PC-9 (cell line): ENCODE results near the gene SLC26A4. TPM values are rescaled to one million over a fixed set of nuclear protein-coding genes. Genes with fewer than 3 reads are reported as not detected.
A peak's percentile ranks its signal among the peaks of the same experiment; 100 is the strongest.

Experiments used
- BruUV-seq: library from RNA; stranded (reverse); fragments of 400-500 nt; replicated peaks from 2 replicates; lab custom pipeline; 2021; lab: Mats Ljungman, UMichigan
- CTCF ChIA-PET: fragments of 300-600 bp; sonication (Branson Sonifier 250); formaldehyde crosslinking; loops from one replicate; lab custom pipeline; 2022; ENCODE audit warnings: antibody characterized with exemption; lab: Charles Lee
- POLR2A ChIA-PET: fragments of 300-600 bp; sonication (Branson Sonifier 250); formaldehyde crosslinking; loops from one replicate; lab custom pipeline; 2022; ENCODE audit warnings: antibody characterized with exemption; ENCODE audit not compliant: unreplicated experiment; lab: Charles Lee
- DNase-seq, 2 experiments: peaks; one replicate each; pipeline versions ENCODE4 v3.0.0 to v3.0.0-alpha.2; 2015 to 2022; ENCODE audit warnings: mixed read lengths in 1 of 2
- H2AFZ ChIP-seq: fragments of 200-600 bp; sonication (generic); 2 replicates; pipeline ENCODE4 v1.8.1; 2017; ENCODE audit warnings: antibody characterized with exemption
- H3F3A ChIP-seq: fragments of 200-600 bp; sonication (generic); 2 replicates; pipeline ENCODE4 v1.8.1; 2017; ENCODE audit warnings: antibody characterized with exemption, mild to moderate bottlenecking, low read depth; ENCODE audit not compliant: insufficient read depth
- H3K27ac ChIP-seq: fragments of 200-600 bp; sonication (generic); 2 replicates; pipeline ENCODE4 v1.6.1; 2016; ENCODE audit warnings: mixed run types
- H3K27me3 ChIP-seq: fragments of 200-600 bp; sonication (generic); 2 replicates; pipeline ENCODE4 v1.6.1; 2016; ENCODE audit warnings: low read depth, mixed run types; ENCODE audit not compliant: insufficient read depth
- H3K36me3 ChIP-seq: fragments of 200-600 bp; sonication (generic); 2 replicates; pipeline ENCODE4 v1.6.1; 2016; ENCODE audit warnings: low read depth, mixed run types
- H3K4me1 ChIP-seq: fragments of 200-600 bp; sonication (generic); replicated peaks from 2 replicates; pipeline ENCODE4 v1.6.1; 2016; ENCODE audit warnings: mixed run types; ENCODE audit not compliant: insufficient read depth
- H3K4me2 ChIP-seq: fragments of 200-600 bp; sonication (generic); 2 replicates; pipeline ENCODE4 v1.6.1; 2017; ENCODE audit warnings: mixed run types
- H3K4me3 ChIP-seq: fragments of 200-600 bp; sonication (generic); 2 replicates; pipeline ENCODE4 v1.6.1; 2016; ENCODE audit warnings: mixed run types
- H3K79me2 ChIP-seq: fragments of 200-600 bp; sonication (generic); 2 replicates; pipeline ENCODE4 v1.6.1; 2017; ENCODE audit warnings: low read depth, mixed run types
- H3K9me2 ChIP-seq: fragments of 200-600 bp; sonication (generic); 2 replicates; pipeline ENCODE4 v1.8.1; 2017; ENCODE audit warnings: mild to moderate bottlenecking; ENCODE audit not compliant: insufficient read depth
- H3K9me3 ChIP-seq: fragments of 200-600 bp; sonication (generic); 2 replicates; pipeline ENCODE4 v1.8.1; 2016; ENCODE audit warnings: low read depth; ENCODE audit not compliant: insufficient read depth
- H4K20me1 ChIP-seq: fragments of 200-600 bp; sonication (generic); 2 replicates; pipeline ENCODE4 v1.8.1; 2017; ENCODE audit not compliant: insufficient read depth
- EZH2 ChIP-seq: fragments of 200-600 bp; sonication (generic); IDR thresholded peaks from 2 replicates; pipeline ENCODE4 v1.8.0; 2017; ENCODE audit warnings: antibody characterized with exemption, low read depth
- intact Hi-C: fragments of 100-400 bp; cut with micrococcal nuclease; formaldehyde crosslinking; loops from one replicate; pipeline ENCODE4 v1.10.0; 2022; ENCODE audit not compliant: unreplicated experiment
- total RNA-seq: library from RNA; stranded (reverse); gene quantifications from 2 replicates; pipeline ENCODE4 v1.2.3, GENCODE V29; 2021
- TF ChIP-seq, protein P1 (sequence below): fragments of 200-600 bp; sonication (generic); conservative IDR thresholded peaks from 2 replicates; pipeline ENCODE4 v1.6.1; 2017; ENCODE audit warnings: mixed run types, antibody characterized with exemption, mild to moderate bottlenecking, moderate library complexity

SLC26A4 gene
- total RNA-seq, 1 experiment from 2014 or later, result 1.7 TPM

DNA sequence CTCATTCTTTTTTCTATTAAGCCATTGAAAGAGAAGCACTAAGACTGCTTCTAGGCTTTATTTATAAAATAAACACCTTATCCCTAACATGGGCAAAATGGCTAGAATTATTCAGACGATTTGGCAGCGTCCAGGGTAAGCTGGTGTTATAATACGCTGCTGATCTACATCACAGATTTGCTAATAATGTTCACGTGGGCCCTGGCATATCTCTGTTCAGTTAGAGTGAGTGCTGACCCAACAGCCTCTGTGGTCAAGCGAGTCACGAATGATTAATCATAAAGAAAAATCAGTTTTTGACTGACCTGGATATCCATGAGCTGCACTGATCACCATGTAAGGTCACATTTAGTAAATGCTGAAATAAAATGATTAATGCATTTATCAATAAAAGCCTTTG is 54.9 kb downstream of the SLC26A4 start:
- peaks cover 9% of the 10 kb centered on the region; the same call in 1 of the 2 replicates for H3K4me1 ChIP-seq
- BruUV-seq, result no TSS peak
- no peaks in the 10 kb centered on the region for H3K27me3 ChIP-seq
- no peaks in the 10 kb centered on the region for H3K36me3 ChIP-seq
- no peaks in the 10 kb centered on the region for H4K20me1 ChIP-seq
- no peak for TF ChIP-seq EZH2
- TF ChIP-seq, protein P1, sequence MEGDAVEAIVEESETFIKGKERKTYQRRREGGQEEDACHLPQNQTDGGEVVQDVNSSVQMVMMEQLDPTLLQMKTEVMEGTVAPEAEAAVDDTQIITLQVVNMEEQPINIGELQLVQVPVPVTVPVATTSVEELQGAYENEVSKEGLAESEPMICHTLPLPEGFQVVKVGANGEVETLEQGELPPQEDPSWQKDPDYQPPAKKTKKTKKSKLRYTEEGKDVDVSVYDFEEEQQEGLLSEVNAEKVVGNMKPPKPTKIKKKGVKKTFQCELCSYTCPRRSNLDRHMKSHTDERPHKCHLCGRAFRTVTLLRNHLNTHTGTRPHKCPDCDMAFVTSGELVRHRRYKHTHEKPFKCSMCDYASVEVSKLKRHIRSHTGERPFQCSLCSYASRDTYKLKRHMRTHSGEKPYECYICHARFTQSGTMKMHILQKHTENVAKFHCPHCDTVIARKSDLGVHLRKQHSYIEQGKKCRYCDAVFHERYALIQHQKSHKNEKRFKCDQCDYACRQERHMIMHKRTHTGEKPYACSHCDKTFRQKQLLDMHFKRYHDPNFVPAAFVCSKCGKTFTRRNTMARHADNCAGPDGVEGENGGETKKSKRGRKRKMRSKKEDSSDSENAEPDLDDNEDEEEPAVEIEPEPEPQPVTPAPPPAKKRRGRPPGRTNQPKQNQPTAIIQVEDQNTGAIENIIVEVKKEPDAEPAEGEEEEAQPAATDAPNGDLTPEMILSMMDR, result no peak
- H3K27ac ChIP-seq, result no peak overlapping the region
- no peak overlapping the region for H3K4me3 ChIP-seq
- H3F3A ChIP-seq, result no peaks in the 10 kb centered on the region
- ChIA-PET POLR2A (interaction anchor here (0.6 to 0.7 kb wide), 2 partner anchors 22 to 237 kb away, joined by 4 to 8 read pairs; no protein-coding TSS in a partner anchor), CTCF (interaction anchor here (0.6 kb wide), 1 partner anchor 11 kb away, joined by 3 read pairs; no protein-coding TSS in a partner anchor)
- H3K9me2 ChIP-seq, result no peaks in the 10 kb centered on the region
- H3K4me2 ChIP-seq, result no peak overlapping the region
- H3K9me3 ChIP-seq, result no peaks in the 10 kb centered on the region
- intact Hi-C loops, result no loop called here
- no peak overlapping the region for H2AFZ ChIP-seq
- DNase-seq, result no peak
- H3K79me2 ChIP-seq, result no peaks in the 10 kb centered on the region

DNA sequence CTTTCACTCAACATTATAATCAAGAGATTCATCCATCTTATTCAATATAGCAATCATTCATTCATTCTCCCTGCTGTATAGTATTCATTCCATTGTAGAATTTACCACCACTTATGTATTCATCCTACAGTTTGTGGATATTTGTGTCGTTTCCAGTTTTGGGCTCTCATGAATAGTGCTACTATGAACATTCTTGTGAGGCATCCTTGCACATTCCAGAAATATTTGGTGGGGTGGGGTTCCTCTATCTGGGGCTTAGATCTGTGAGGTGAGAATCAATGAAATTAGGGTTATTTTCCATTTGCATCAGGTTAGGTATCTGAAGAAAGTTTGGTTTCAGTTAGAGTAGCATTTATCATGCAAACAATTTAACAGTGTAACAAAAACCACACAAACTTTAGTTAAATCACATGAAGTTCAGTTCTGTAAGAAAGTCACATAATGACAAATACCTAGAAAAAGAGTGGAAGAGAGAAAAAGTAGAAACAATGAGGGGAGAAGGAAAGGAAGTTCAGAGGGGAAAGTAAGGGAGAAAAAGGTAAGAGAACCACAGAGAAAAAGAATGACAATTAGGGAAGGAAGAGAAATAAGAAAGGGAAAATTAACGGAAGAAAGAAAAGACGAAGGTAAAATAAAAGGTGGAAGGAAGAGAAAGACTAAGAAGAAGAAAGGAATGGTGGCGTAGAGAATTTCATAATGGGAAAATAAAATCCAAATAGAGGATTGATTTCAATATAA is 58.0 kb downstream of the SLC26A4 start:
- peak in 1 of 2 experiments; percentile 59 for DNase-seq
- BruUV-seq, result no TSS peak
- ChIA-PET CTCF (no interaction called here), POLR2A (no interaction called here)
- H3K4me1 ChIP-seq, result peaks cover 9% of the 10 kb centered on the region; the same call in 1 of the 2 replicates
- intact Hi-C loops, result no loop called here
- no peaks in the 10 kb centered on the region for H3F3A ChIP-seq
- TF ChIP-seq EZH2, result no peak
- TF ChIP-seq, protein P1, result no peak
- H3K4me3 ChIP-seq, result no peak overlapping the region
- H3K36me3 ChIP-seq, result no peaks in the 10 kb centered on the region
- H3K79me2 ChIP-seq, result no peaks in the 10 kb centered on the region
- no peaks in the 10 kb centered on the region for H4K20me1 ChIP-seq
- no peaks in the 10 kb centered on the region for H3K9me2 ChIP-seq
- H2AFZ ChIP-seq, result 0 out of 2 replicates have a peak overlapping the region, but pooled peaks have one; percentile 13
- no peaks in the 10 kb centered on the region for H3K27me3 ChIP-seq
- H3K4me2 ChIP-seq, result peak overlapping the region; percentile 15
- H3K27ac ChIP-seq, result no peak overlapping the region
- H3K9me3 ChIP-seq, result no peaks in the 10 kb centered on the region

DNA sequence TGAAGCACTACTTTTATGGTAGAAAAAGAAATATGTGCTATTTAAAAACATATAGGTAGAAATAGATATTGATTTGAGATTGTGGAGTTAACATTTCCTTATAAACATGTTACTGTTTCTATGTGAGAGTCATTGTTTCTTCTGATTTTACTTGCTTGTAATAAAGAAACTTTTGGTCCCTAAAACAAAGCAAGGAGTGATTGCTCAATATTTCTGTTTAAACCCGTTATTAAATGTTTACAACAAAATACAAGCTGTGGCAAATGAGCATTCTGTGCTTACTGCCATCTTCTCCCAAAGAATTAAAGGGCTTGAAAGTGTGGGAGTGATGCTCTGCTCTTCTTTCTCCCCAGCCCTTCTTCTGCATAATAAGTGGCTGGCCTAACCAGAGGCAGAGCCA is 60.7 kb downstream of the SLC26A4 start:
- TF ChIP-seq, protein P1, result no peak
- TF ChIP-seq EZH2, result no peak
- CTCF ChIA-PET, result no interaction called here
- no peak overlapping the region for H3K4me3 ChIP-seq
- no peaks in the 10 kb centered on the region for H3K9me3 ChIP-seq
- intact Hi-C loops, result loop anchor here (10.0 kb wide), 2 partner anchors 926 to 1546 kb away; no protein-coding TSS in a partner anchor
- H4K20me1 ChIP-seq, result no peaks in the 10 kb centered on the region
- H3K79me2 ChIP-seq, result no peaks in the 10 kb centered on the region
- BruUV-seq, result no TSS peak
- no peaks in the 10 kb centered on the region for H3F3A ChIP-seq
- H3K27me3 ChIP-seq, result no peaks in the 10 kb centered on the region
- DNase-seq, result no peak
- H3K9me2 ChIP-seq, result no peaks in the 10 kb centered on the region
- no peaks in the 10 kb centered on the region for H3K36me3 ChIP-seq
- no peak overlapping the region for H3K27ac ChIP-seq
- no peak overlapping the region for H2AFZ ChIP-seq
- H3K4me2 ChIP-seq, result no peak overlapping the region
- peaks cover 9% of the 10 kb centered on the region; the same call in 1 of the 2 replicates for H3K4me1 ChIP-seq
- POLR2A ChIA-PET, result no interaction called here
